ENCODE data around the gene BUD31.

Gene BUD31

DNA sequence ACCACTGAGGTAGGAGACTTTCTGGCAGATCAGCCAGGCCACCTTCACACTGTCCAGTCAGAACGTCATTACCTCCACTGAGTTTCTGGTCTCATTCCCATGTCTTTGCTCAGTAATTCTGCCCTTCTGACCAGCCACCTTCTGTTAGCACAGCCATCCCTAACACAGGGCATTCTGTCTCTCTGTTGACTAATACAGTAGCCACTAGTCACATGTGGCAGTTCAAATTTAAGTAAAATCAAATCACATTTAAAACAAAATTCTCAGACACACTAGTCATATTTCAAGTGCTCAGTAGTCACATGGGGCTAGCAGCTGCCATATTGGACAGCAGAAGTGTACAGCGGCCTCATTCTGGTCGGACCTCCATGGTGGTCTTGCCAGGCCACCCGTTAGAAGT, 37.3 kb downstream of the BUD31 start:
- DNase-seq (ENCODE audit: low read depth) = no peak
- in situ Hi-C loops (cut with HindIII; ENCODE audit: low sequenced_read_pairs) = no loop called here
- TF ChIP-seq, protein P1, sequence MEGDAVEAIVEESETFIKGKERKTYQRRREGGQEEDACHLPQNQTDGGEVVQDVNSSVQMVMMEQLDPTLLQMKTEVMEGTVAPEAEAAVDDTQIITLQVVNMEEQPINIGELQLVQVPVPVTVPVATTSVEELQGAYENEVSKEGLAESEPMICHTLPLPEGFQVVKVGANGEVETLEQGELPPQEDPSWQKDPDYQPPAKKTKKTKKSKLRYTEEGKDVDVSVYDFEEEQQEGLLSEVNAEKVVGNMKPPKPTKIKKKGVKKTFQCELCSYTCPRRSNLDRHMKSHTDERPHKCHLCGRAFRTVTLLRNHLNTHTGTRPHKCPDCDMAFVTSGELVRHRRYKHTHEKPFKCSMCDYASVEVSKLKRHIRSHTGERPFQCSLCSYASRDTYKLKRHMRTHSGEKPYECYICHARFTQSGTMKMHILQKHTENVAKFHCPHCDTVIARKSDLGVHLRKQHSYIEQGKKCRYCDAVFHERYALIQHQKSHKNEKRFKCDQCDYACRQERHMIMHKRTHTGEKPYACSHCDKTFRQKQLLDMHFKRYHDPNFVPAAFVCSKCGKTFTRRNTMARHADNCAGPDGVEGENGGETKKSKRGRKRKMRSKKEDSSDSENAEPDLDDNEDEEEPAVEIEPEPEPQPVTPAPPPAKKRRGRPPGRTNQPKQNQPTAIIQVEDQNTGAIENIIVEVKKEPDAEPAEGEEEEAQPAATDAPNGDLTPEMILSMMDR (IDR thresholded peaks at IDR 0.05; ENCODE audit: low read depth, low read length, missing control alignments) = no peak
- no peak overlapping the region for H3K4me3 ChIP-seq (ENCODE audit: low read depth, low read length)

DNA sequence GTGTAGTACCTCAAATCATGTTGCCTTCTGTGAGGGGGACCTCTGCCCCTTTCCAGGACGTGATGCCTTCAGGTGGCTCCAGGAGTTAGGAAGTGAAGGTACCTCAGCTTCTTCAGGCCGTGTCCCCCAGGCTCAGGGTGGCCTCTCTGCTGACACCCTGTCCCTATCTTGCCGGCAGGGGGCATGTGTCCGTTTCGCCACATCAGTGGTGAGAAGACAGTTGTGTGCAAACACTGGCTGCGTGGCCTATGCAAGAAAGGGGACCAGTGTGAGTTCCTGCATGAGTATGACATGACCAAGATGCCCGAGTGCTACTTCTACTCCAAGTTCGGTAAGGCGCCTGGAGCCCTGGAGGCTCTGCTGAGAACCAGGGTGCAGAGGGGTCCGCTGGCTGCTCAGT, 39.2 kb downstream of the BUD31 start:
- DNase-seq (ENCODE audit: low read depth) = no peak
- H3K4me3 ChIP-seq (ENCODE audit: low read depth, low read length) = no peak overlapping the region
- in situ Hi-C loops (cut with HindIII; ENCODE audit: low sequenced_read_pairs) = no loop called here
- TF ChIP-seq, protein P1 (IDR thresholded peaks at IDR 0.05; ENCODE audit: low read depth, low read length, missing control alignments) = no peak

DNA sequence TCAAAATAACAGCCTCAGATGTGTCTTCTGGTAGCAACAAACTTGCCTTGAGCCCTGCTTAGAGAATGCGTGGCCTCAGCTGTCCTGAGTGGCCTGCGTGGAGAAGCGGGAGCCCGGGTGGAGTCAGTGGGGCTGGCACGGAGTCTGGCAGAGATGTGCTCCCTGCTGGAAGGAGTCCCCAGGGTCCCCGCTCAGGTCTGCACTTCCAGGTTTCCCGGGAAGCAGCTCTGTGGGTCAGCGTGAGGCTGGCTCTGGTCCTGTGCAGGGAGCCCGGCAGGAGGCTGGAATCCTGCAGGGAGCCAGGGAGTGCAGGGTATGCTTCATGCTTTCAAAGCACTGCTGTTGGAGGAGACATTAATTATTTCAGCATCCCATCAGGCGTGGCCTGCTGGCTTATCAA, 40.1 kb downstream of the BUD31 start:
- no peak overlapping the region for H3K4me3 ChIP-seq (ENCODE audit: low read depth, low read length)
- TF ChIP-seq, protein P1 (IDR thresholded peaks at IDR 0.05; ENCODE audit: low read depth, low read length, missing control alignments) = no peak
- DNase-seq (ENCODE audit: low read depth) = no peak
- in situ Hi-C loops (cut with HindIII; ENCODE audit: low sequenced_read_pairs) = no loop called here

DNA sequence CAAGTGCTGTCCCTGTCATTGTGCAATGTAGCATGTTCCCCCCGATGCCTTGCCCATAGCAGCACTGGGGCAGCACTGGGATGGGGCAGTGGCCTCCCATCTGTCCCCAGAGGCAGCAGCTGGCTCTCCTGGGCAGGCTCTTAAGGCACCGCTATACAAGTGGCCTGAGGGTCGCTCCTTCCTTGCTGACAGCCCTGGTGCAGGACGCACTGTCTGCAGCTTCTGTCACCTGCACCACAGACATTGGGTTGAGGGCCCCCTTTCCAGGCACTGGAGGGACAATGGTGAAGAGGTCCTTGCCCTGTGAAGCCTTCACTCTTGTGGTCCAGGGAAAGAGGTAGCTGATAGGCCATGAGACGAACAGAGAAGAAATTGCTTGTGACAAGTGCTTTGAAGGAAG, 40.6 kb downstream of the BUD31 start:
- no peak for DNase-seq (ENCODE audit: low read depth)
- in situ Hi-C loops (cut with HindIII; ENCODE audit: low sequenced_read_pairs) = no loop called here
- TF ChIP-seq, protein P1 (IDR thresholded peaks at IDR 0.05; ENCODE audit: low read depth, low read length, missing control alignments) = no peak
- H3K4me3 ChIP-seq (ENCODE audit: low read depth, low read length) = no peak overlapping the region

DNA sequence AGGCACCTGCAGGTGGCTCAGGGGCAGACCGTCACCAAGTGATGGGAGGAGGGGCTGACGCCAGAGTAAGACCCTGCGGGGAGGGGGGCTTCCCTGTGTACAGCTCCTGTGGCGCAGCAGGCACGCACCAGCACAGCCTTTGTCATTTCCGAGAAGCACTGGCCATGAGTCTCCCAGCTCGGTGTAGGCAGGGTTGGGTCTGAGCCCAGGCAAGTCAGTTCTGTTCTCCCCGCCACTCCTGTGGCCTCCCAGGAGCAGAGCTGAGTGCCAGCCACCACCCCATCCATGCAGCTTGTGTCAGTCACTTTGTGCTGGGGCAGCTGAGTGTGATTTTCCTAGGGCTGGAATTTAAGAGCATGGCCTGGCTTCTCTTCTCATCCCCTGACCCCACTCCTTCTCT, 43.2 kb downstream of the BUD31 start:
- no peak for DNase-seq (ENCODE audit: low read depth)
- H3K4me3 ChIP-seq (ENCODE audit: low read depth, low read length) = no peak overlapping the region
- TF ChIP-seq, protein P1 (IDR thresholded peaks at IDR 0.05; ENCODE audit: low read depth, low read length, missing control alignments) = no peak
- in situ Hi-C loops (cut with HindIII; ENCODE audit: low sequenced_read_pairs) = no loop called here

DNA sequence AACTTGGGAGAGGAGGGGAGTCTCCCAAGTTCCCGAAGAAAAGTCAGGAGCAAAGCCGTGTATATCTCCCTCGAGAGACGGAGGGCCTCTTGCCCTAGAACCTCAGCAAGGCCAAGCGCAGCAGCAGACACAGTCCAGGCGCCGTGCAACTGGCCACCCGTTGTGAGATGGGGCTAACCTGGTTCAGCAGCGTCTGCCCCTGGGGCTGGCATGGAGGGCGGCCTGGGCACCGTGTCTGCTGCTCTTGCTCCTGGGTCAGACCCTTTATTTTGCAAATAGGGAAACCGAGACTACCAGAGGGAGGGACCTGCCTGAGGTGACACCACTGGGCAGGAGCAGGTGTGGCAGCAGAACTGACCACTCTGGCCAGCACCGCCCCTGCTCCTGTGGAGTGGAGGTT, 43.8 kb downstream of the BUD31 start:
- TF ChIP-seq, protein P1 (IDR thresholded peaks at IDR 0.05; ENCODE audit: low read depth, low read length, missing control alignments) = no peak
- no peak overlapping the region for H3K4me3 ChIP-seq (ENCODE audit: low read depth, low read length)
- in situ Hi-C loops (cut with HindIII; ENCODE audit: low sequenced_read_pairs) = no loop called here

DNA sequence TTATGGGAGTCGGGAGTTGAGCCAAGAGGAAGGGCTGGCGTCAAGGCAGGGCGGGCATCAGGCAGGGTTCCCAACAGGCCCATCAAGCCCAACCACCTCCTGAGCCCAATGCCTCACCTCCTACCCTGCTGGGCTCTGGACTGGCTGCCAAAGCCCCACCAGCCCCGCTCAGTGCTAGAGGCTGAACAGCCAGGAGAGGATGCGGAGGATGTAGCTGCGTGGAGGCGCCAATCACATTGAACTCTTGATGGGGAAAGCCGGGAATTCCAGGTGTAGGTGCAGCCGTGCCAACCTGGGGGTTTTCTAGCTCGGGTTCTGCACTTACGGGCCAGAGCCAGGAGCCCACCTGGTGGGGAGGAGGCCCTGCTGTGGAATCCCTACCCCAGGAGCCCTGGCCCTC, 44.3 kb downstream of the BUD31 start:
- TF ChIP-seq, protein P1 (IDR thresholded peaks at IDR 0.05; ENCODE audit: low read depth, low read length, missing control alignments) = no peak
- H3K4me3 ChIP-seq (ENCODE audit: low read depth, low read length) = no peak overlapping the region
- in situ Hi-C loops (cut with HindIII; ENCODE audit: low sequenced_read_pairs) = no loop called here
- no peak for DNase-seq (ENCODE audit: low read depth)

More for the DNA sequence above, 43.8 kb downstream of the BUD31 start:
- no peak for DNase-seq (ENCODE audit: low read depth)
